ENCODE data around the gene CERS3. TPM values are rescaled to one million over a fixed set of nuclear protein-coding genes. Genes with fewer than 3 reads are reported as not detected.

CERS3 gene
- total RNA-seq, 2 experiments from 2014 or later: 1.3 to 1.8 TPM

GRCh38 chr15:100434561-100434960 is 94.2 kb downstream of the CERS3 start:
- no peaks in the 10 kb centered on the region for H3K9me3 Mint-ChIP-seq
- ATAC-seq (ENCODE audit: poor library complexity) (no peak), DNase-seq (no peak)
- CTCF ChIA-PET: no interaction called here
- Histone ChIP-seq H3K4me1 (ENCODE audit: insufficient read depth, low read length) (no peaks in the 10 kb centered on the region), H3K27ac (ENCODE audit: low read depth in 1 of 2, low read length in 2 of 2) (no peak overlapping the region), H3K4me3 (ENCODE audit: low read length) (no peak overlapping the region), H3K36me3 (ENCODE audit: insufficient read depth, low read length) (no peaks in the 10 kb centered on the region), H3K9me3 (ENCODE audit: control insufficient read depth in 1 of 2, insufficient read depth in 1 of 2, low read length in 2 of 2) (no peaks in the 10 kb centered on the region), H3K27me3 (ENCODE audit: control insufficient read depth in 1 of 2, insufficient read depth in 2 of 2, low read length in 2 of 2) (no peaks in the 10 kb centered on the region)
- POLR2A ChIA-PET: no interaction called here
- H3K4me3 Mint-ChIP-seq: no peak overlapping the region
- intact Hi-C loops (cut with DNase I, micrococcal nuclease): no loop called here
- H3K27me3 Mint-ChIP-seq: no peaks in the 10 kb centered on the region
- no peak for TF ChIP-seq CTCF (IDR thresholded peaks at IDR 0.05)
- peaks cover 6% of the 10 kb centered on the region for H3K4me1 Mint-ChIP-seq (ENCODE audit: low read depth)
- no peak overlapping the region for H3K27ac Mint-ChIP-seq
- H3K36me3 Mint-ChIP-seq (ENCODE audit: low read depth): no peaks in the 10 kb centered on the region

GRCh38 chr15:100434038-100434437 is 94.7 kb downstream of the CERS3 start:
- H3K4me1 ChIP-seq (ENCODE audit: insufficient read depth, low read length): no peaks in the 10 kb centered on the region
- ChIA-PET POLR2A (no interaction called here), CTCF (no interaction called here)
- ATAC-seq (ENCODE audit: poor library complexity) (no peak), DNase-seq (no peak)
- H3K36me3 ChIP-seq (ENCODE audit: insufficient read depth, low read length): no peaks in the 10 kb centered on the region
- no peak overlapping the region for H3K27ac ChIP-seq (ENCODE audit: low read depth in 1 of 2, low read length in 2 of 2)
- intact Hi-C loops (cut with DNase I, micrococcal nuclease): no loop called here
- H3K9me3 ChIP-seq (ENCODE audit: control insufficient read depth in 1 of 2, insufficient read depth in 1 of 2, low read length in 2 of 2): no peaks in the 10 kb centered on the region
- no peaks in the 10 kb centered on the region for H3K27me3 ChIP-seq (ENCODE audit: control insufficient read depth in 1 of 2, insufficient read depth in 2 of 2, low read length in 2 of 2)
- H3K4me3 Mint-ChIP-seq: no peak overlapping the region
- H3K27me3 Mint-ChIP-seq: no peaks in the 10 kb centered on the region
- H3K4me3 ChIP-seq (ENCODE audit: low read length): no peak overlapping the region
- no peak overlapping the region for H3K27ac Mint-ChIP-seq
- H3K36me3 Mint-ChIP-seq (ENCODE audit: low read depth): no peaks in the 10 kb centered on the region
- TF ChIP-seq CTCF (IDR thresholded peaks at IDR 0.05): no peak
- H3K9me3 Mint-ChIP-seq: no peaks in the 10 kb centered on the region
- H3K4me1 Mint-ChIP-seq (ENCODE audit: low read depth): peaks cover 6% of the 10 kb centered on the region

- no peak for TF ChIP-seq CTCF (IDR thresholded peaks at IDR 0.05)
- ChIA-PET POLR2A (no interaction called here), CTCF (no interaction called here)
- Histone ChIP-seq H3K4me1 (ENCODE audit: insufficient read depth, low read length) (no peaks in the 10 kb centered on the region), H3K36me3 (ENCODE audit: insufficient read depth, low read length) (no peaks in the 10 kb centered on the region), H3K27me3 (ENCODE audit: control insufficient read depth in 1 of 2, insufficient read depth in 2 of 2, low read length in 2 of 2) (no peaks in the 10 kb centered on the region), H3K9me3 (ENCODE audit: control insufficient read depth in 1 of 2, insufficient read depth in 1 of 2, low read length in 2 of 2) (no peaks in the 10 kb centered on the region), H3K4me3 (ENCODE audit: low read length) (no peak overlapping the region), H3K27ac (ENCODE audit: low read depth in 1 of 2, low read length in 2 of 2) (no peak overlapping the region)
- intact Hi-C loops (cut with DNase I, micrococcal nuclease): no loop called here
- no peak for ATAC-seq (ENCODE audit: poor library complexity)
- Mint-ChIP-seq H3K9me3 (no peaks in the 10 kb centered on the region), H3K4me1 (ENCODE audit: low read depth) (peaks cover under 1% of the 10 kb centered on the region), H3K4me3 (no peak overlapping the region), H3K27ac (no peak overlapping the region), H3K36me3 (ENCODE audit: low read depth) (peaks cover 4% of the 10 kb centered on the region), H3K27me3 (no peaks in the 10 kb centered on the region)
- no peak for DNase-seq
These were observed 95.4 kb downstream of the CERS3 start for GRCh38 chr15:100433304-100433703.
